GM19452 (cell line): Measurements from ENCODE around the gene ZFAND3.
"Not testable (repeated sequence)": the region's sequence is repeated elsewhere in the genome, so short reads cannot be mapped to it uniquely, and the experiment has no call there.

Source experiments
- ATAC-seq: cut with Tn5 transposase; IDR thresholded peaks from one replicate; pipeline ENCODE4 v1.9.1; 2021; ENCODE audit not compliant: unreplicated experiment

Gene ZFAND3

GRCh38 chr6:38116248-38116647, 296.7 kb downstream of the ZFAND3 start:
- ATAC-seq = no peak

- ATAC-seq = no peak
These were observed 297.8 kb downstream of the ZFAND3 start for GRCh38 chr6:38117281-38117680.

GRCh38 chr6:38118791-38119365, 299.4 kb downstream of the ZFAND3 start:
- no peak for ATAC-seq

- ATAC-seq = no peak
These were observed 300.0 kb downstream of the ZFAND3 start for GRCh38 chr6:38119516-38119915.

GRCh38 chr6:38124224-38124926, 304.8 kb downstream of the ZFAND3 start:
- ATAC-seq = not testable (repeated sequence)

- ATAC-seq = no peak
These were observed 307.8 kb downstream of the ZFAND3 start for GRCh38 chr6:38127284-38127683.

- no peak for ATAC-seq
These were observed 312.0 kb downstream of the ZFAND3 start for GRCh38 chr6:38131527-38131965.

GRCh38 chr6:38133932-38134703, 314.6 kb downstream of the ZFAND3 start:
- no peak for ATAC-seq

GRCh38 chr6:38134704-38135088, 315.2 kb downstream of the ZFAND3 start:
- ATAC-seq = no peak

- no peak for ATAC-seq
These were observed 317.0 kb downstream of the ZFAND3 start for GRCh38 chr6:38136547-38136946.

GRCh38 chr6:38137608-38138265, 318.2 kb downstream of the ZFAND3 start:
- ATAC-seq = no peak

GRCh38 chr6:38138374-38138773, 318.8 kb downstream of the ZFAND3 start:
- ATAC-seq = no peak

- no peak for ATAC-seq
These were observed 321.6 kb downstream of the ZFAND3 start for GRCh38 chr6:38141085-38141484.

GRCh38 chr6:38141716-38142115, 322.2 kb downstream of the ZFAND3 start:
- ATAC-seq = no peak

- no peak for ATAC-seq
These were observed 322.8 kb downstream of the ZFAND3 start for GRCh38 chr6:38142178-38142902.

- ATAC-seq = no peak
These were observed 323.9 kb downstream of the ZFAND3 start for GRCh38 chr6:38143191-38144150.

- no peak for ATAC-seq
These were observed 324.9 kb downstream of the ZFAND3 start for GRCh38 chr6:38144365-38144945.

GRCh38 chr6:38146021-38146733, 326.6 kb downstream of the ZFAND3 start:
- no peak for ATAC-seq

GRCh38 chr6:38146734-38147027, 327.2 kb downstream of the ZFAND3 start:
- ATAC-seq = no peak
